PC-9 (cell line): Measurements from ENCODE around the gene GANC. TPM values are rescaled to one million over a fixed set of nuclear protein-coding genes. Genes with fewer than 3 reads are reported as not detected.

Source experiments
- BruUV-seq: library from RNA; stranded (reverse); fragments of 400-500 nt; replicated peaks from 2 replicates; lab custom pipeline; 2021; lab: Mats Ljungman, UMichigan
- CTCF ChIA-PET: fragments of 300-600 bp; sonication (Branson Sonifier 250); formaldehyde crosslinking; loops from one replicate; lab custom pipeline; 2022; ENCODE audit warnings: antibody characterized with exemption; lab: Charles Lee
- POLR2A ChIA-PET: fragments of 300-600 bp; sonication (Branson Sonifier 250); formaldehyde crosslinking; loops from one replicate; lab custom pipeline; 2022; ENCODE audit warnings: antibody characterized with exemption; ENCODE audit not compliant: unreplicated experiment; lab: Charles Lee
- DNase-seq, 2 experiments: peaks; one replicate each; pipeline versions ENCODE4 v3.0.0 to v3.0.0-alpha.2; 2015 to 2022; ENCODE audit warnings: mixed read lengths in 1 of 2
- H2AFZ ChIP-seq: fragments of 200-600 bp; sonication (generic); 2 replicates; pipeline ENCODE4 v1.8.1; 2017; ENCODE audit warnings: antibody characterized with exemption
- H3F3A ChIP-seq: fragments of 200-600 bp; sonication (generic); 2 replicates; pipeline ENCODE4 v1.8.1; 2017; ENCODE audit warnings: antibody characterized with exemption, mild to moderate bottlenecking, low read depth; ENCODE audit not compliant: insufficient read depth
- H3K27ac ChIP-seq: fragments of 200-600 bp; sonication (generic); 2 replicates; pipeline ENCODE4 v1.6.1; 2016; ENCODE audit warnings: mixed run types
- H3K27me3 ChIP-seq: fragments of 200-600 bp; sonication (generic); 2 replicates; pipeline ENCODE4 v1.6.1; 2016; ENCODE audit warnings: low read depth, mixed run types; ENCODE audit not compliant: insufficient read depth
- H3K36me3 ChIP-seq: fragments of 200-600 bp; sonication (generic); 2 replicates; pipeline ENCODE4 v1.6.1; 2016; ENCODE audit warnings: low read depth, mixed run types
- H3K4me1 ChIP-seq: fragments of 200-600 bp; sonication (generic); replicated peaks from 2 replicates; pipeline ENCODE4 v1.6.1; 2016; ENCODE audit warnings: mixed run types; ENCODE audit not compliant: insufficient read depth
- H3K4me2 ChIP-seq: fragments of 200-600 bp; sonication (generic); 2 replicates; pipeline ENCODE4 v1.6.1; 2017; ENCODE audit warnings: mixed run types
- H3K4me3 ChIP-seq: fragments of 200-600 bp; sonication (generic); 2 replicates; pipeline ENCODE4 v1.6.1; 2016; ENCODE audit warnings: mixed run types
- H3K79me2 ChIP-seq: fragments of 200-600 bp; sonication (generic); 2 replicates; pipeline ENCODE4 v1.6.1; 2017; ENCODE audit warnings: low read depth, mixed run types
- H3K9me2 ChIP-seq: fragments of 200-600 bp; sonication (generic); 2 replicates; pipeline ENCODE4 v1.8.1; 2017; ENCODE audit warnings: mild to moderate bottlenecking; ENCODE audit not compliant: insufficient read depth
- H3K9me3 ChIP-seq: fragments of 200-600 bp; sonication (generic); 2 replicates; pipeline ENCODE4 v1.8.1; 2016; ENCODE audit warnings: low read depth; ENCODE audit not compliant: insufficient read depth
- H4K20me1 ChIP-seq: fragments of 200-600 bp; sonication (generic); 2 replicates; pipeline ENCODE4 v1.8.1; 2017; ENCODE audit not compliant: insufficient read depth
- CTCF ChIP-seq: fragments of 200-600 bp; sonication (generic); conservative IDR thresholded peaks from 2 replicates; pipeline ENCODE4 v1.6.1; 2017; ENCODE audit warnings: mixed run types, antibody characterized with exemption, mild to moderate bottlenecking, moderate library complexity
- EZH2 ChIP-seq: fragments of 200-600 bp; sonication (generic); IDR thresholded peaks from 2 replicates; pipeline ENCODE4 v1.8.0; 2017; ENCODE audit warnings: antibody characterized with exemption, low read depth
- intact Hi-C: fragments of 100-400 bp; cut with micrococcal nuclease; formaldehyde crosslinking; loops from one replicate; pipeline ENCODE4 v1.10.0; 2022; ENCODE audit not compliant: unreplicated experiment
- total RNA-seq: library from RNA; stranded (reverse); gene quantifications from 2 replicates; pipeline ENCODE4 v1.2.3, GENCODE V29; 2021

Gene GANC
- total RNA-seq, 1 experiment from 2014 or later: 16.3 TPM

GRCh38 chr15:42403389-42403788 is 130.4 kb downstream of the GANC start:
- Histone ChIP-seq H2AFZ (no peak overlapping the region), H3K4me1 (no peaks in the 10 kb centered on the region), H3K4me2 (no peak overlapping the region), H3K9me3 (no peaks in the 10 kb centered on the region), H3K27me3 (no peaks in the 10 kb centered on the region), H3K27ac (no peak overlapping the region), H3K79me2 (no peaks in the 10 kb centered on the region), H3K9me2 (no peaks in the 10 kb centered on the region), H3K36me3 (no peaks in the 10 kb centered on the region), H3F3A (no peaks in the 10 kb centered on the region), H3K4me3 (no peak overlapping the region), H4K20me1 (no peaks in the 10 kb centered on the region)
- DNase-seq: no peak
- no peak for TF ChIP-seq EZH2
- no peak for TF ChIP-seq CTCF
- BruUV-seq: no TSS peak
- intact Hi-C loops: no loop called here
- ChIA-PET CTCF (no interaction called here), POLR2A (no interaction called here)

GRCh38 chr15:42404461-42405235 is 131.6 kb downstream of the GANC start:
- H3K27me3 ChIP-seq: no peaks in the 10 kb centered on the region
- BruUV-seq: no TSS peak
- no peaks in the 10 kb centered on the region for H3F3A ChIP-seq
- no peaks in the 10 kb centered on the region for H3K79me2 ChIP-seq
- TF ChIP-seq CTCF (no peak), EZH2 (no peak)
- no peaks in the 10 kb centered on the region for H3K4me1 ChIP-seq
- no peaks in the 10 kb centered on the region for H4K20me1 ChIP-seq
- ChIA-PET CTCF (no interaction called here), POLR2A (no interaction called here)
- DNase-seq: no peak
- no peak overlapping the region for H2AFZ ChIP-seq
- H3K27ac ChIP-seq: no peak overlapping the region
- no peaks in the 10 kb centered on the region for H3K9me3 ChIP-seq
- no peak overlapping the region for H3K4me3 ChIP-seq
- intact Hi-C loops: no loop called here
- H3K4me2 ChIP-seq: no peak overlapping the region
- no peaks in the 10 kb centered on the region for H3K36me3 ChIP-seq
- no peaks in the 10 kb centered on the region for H3K9me2 ChIP-seq

- Histone ChIP-seq H3K9me2 (no peaks in the 10 kb centered on the region), H3K27ac (no peak overlapping the region), H2AFZ (no peak overlapping the region), H3K36me3 (no peaks in the 10 kb centered on the region), H3F3A (no peaks in the 10 kb centered on the region), H3K79me2 (no peaks in the 10 kb centered on the region), H3K9me3 (no peaks in the 10 kb centered on the region), H3K27me3 (no peaks in the 10 kb centered on the region), H3K4me3 (no peak overlapping the region), H4K20me1 (no peaks in the 10 kb centered on the region), H3K4me2 (no peak overlapping the region), H3K4me1 (no peaks in the 10 kb centered on the region)
- no TSS peak for BruUV-seq
- TF ChIP-seq CTCF: no peak
- no peak for TF ChIP-seq EZH2
- ChIA-PET CTCF (no interaction called here), POLR2A (no interaction called here)
- intact Hi-C loops: no loop called here
- no peak for DNase-seq
These were observed 133.0 kb downstream of the GANC start for GRCh38 chr15:42405863-42406482.

Other genes with a start within 250 kb of the GANC start
- gene PLA2G4D, start 178.6 kb upstream of the GANC start, total RNA-seq: 0.90 and 1.4 TPM in 2 replicates
- gene PLA2G4F, start 116.6 kb upstream of the GANC start, total RNA-seq: 1.2 and 1.9 TPM in 2 replicates
- 57.6 and 64.7 TPM in 2 replicates for gene VPS39, start 64.9 kb upstream of the GANC start, total RNA-seq
- 43.9 and 45.1 TPM in 2 replicates for gene TMEM87A, start 232 bp downstream of the GANC start, total RNA-seq
- 0.18 and 0.50 TPM in 2 replicates for gene CAPN3, start 86.3 kb downstream of the GANC start, total RNA-seq
- 60.1 and 73.4 TPM in 2 replicates for gene ZNF106, start 217.9 kb downstream of the GANC start, total RNA-seq
- 47.1 and 65.8 TPM in 2 replicates for gene SNAP23, start 222.4 kb downstream of the GANC start, total RNA-seq